LNCaP clone FGC (cell line): ENCODE measurements around the gene SMIM23.

Source experiments
- DNase-seq: peaks from one replicate; pipeline ENCODE4 v3.0.0-alpha.2; 2011; ENCODE audit warnings: low read depth
- H3K4me3 ChIP-seq: 2 replicates; pipeline ENCODE4 v1.5.1; 2011; ENCODE audit warnings: mild to moderate bottlenecking, low read depth, low read length, control low read depth
- CTCF ChIP-seq: IDR thresholded peaks from 2 replicates; pipeline ENCODE4 v1.5.1; 2012; ENCODE audit warnings: mild to moderate bottlenecking; ENCODE audit not compliant: control insufficient read depth, insufficient read depth; ENCODE audit errors: extremely low read depth

Gene SMIM23

GRCh38 chr5:171825051-171825450 is 39.4 kb downstream of the SMIM23 start:
- TF ChIP-seq CTCF: no peak
- no peak for DNase-seq

GRCh38 chr5:171826132-171826531 is 40.5 kb downstream of the SMIM23 start:
- TF ChIP-seq CTCF: no peak
- H3K4me3 ChIP-seq: no peak overlapping the region
- no peak for DNase-seq

More at GRCh38 chr5:171825051-171825450, 39.4 kb downstream of the SMIM23 start:
- H3K4me3 ChIP-seq: no peak overlapping the region

GRCh38 chr5:171827162-171827561 is 41.5 kb downstream of the SMIM23 start:
- H3K4me3 ChIP-seq: no peak overlapping the region
- DNase-seq: no peak
- TF ChIP-seq CTCF: no peak

- no peak overlapping the region for H3K4me3 ChIP-seq
- no peak for TF ChIP-seq CTCF
- DNase-seq: no peak
These were observed 45.1 kb downstream of the SMIM23 start for GRCh38 chr5:171830686-171831085.

- no peak overlapping the region for H3K4me3 ChIP-seq
- no peak for TF ChIP-seq CTCF
- no peak for DNase-seq
These were observed 47.2 kb downstream of the SMIM23 start for GRCh38 chr5:171832775-171833174.

GRCh38 chr5:171834461-171834860 is 48.8 kb downstream of the SMIM23 start:
- TF ChIP-seq CTCF: no peak
- H3K4me3 ChIP-seq: no peak overlapping the region
- DNase-seq: no peak

GRCh38 chr5:171835066-171835465 is 49.4 kb downstream of the SMIM23 start:
- no peak overlapping the region for H3K4me3 ChIP-seq
- DNase-seq: no peak
- no peak for TF ChIP-seq CTCF
